ENCODE results near the gene TBX6. TPM values are rescaled to one million over a fixed set of nuclear protein-coding genes. Genes with fewer than 3 reads are reported as not detected.
A peak's percentile ranks its signal among the peaks of the same experiment; 100 is the strongest.

TBX6 gene
- total RNA-seq, 1 donor from 2014 or later: 0.75 TPM

- H3K27ac ChIP-seq: peak overlapping the region; percentile 88 to 92
- intact Hi-C loops (cut with DNase I): loop anchor here (5.0 to 10.0 kb wide), 3 partner anchors 42 to 280 kb away; partner anchors contain the start of genes CORO1A, MYL11 and TBC1D10B
- TF ChIP-seq CTCF (IDR thresholded peaks at IDR 0.05): no peak
- H3K9me3 ChIP-seq: peaks cover 6% of the 10 kb centered on the region in 2 donors
- no peaks in the 10 kb centered on the region for H3K27me3 ChIP-seq
- H3K4me1 ChIP-seq: peaks cover 22 to 27% of the 10 kb centered on the region in 2 donors
- peak overlapping the region; percentile 75 to 97 for H3K4me3 ChIP-seq
- peaks cover 9 to 11% of the 10 kb centered on the region in 2 donors for H3K36me3 ChIP-seq
- DNase-seq (ENCODE audit: low spot score in 2 of 2): no peak
Observed at GRCh38 chr16:30094541-30095165, 2.9 kb upstream of the TBX6 start.

GRCh38 chr16:30092373-30093010, 768 bp upstream of the TBX6 start:
- Histone ChIP-seq H3K4me3 (peak overlapping the region; percentile 53 to 72), H3K27me3 (no peaks in the 10 kb centered on the region), H3K9me3 (peaks cover 5 to 6% of the 10 kb centered on the region in 2 donors), H3K4me1 (peaks cover 22 to 27% of the 10 kb centered on the region in 2 donors), H3K36me3 (peaks cover 9 to 11% of the 10 kb centered on the region in 2 donors), H3K27ac (peak overlapping the region; percentile 74 to 84)
- intact Hi-C loops (cut with DNase I): loop anchor here (1.0 to 10.0 kb wide), 5 partner anchors 27 to 282 kb away; partner anchors contain the start of genes ALDOA, CORO1A, MYL11 and TBC1D10B
- peak; percentile 40 to 47 (median 43) for TF ChIP-seq CTCF (IDR thresholded peaks at IDR 0.05)
- DNase-seq (ENCODE audit: low spot score in 2 of 2): peak; percentile 76 to 90

- no peaks in the 10 kb centered on the region for H3K27me3 ChIP-seq
Observed at GRCh38 chr16:30090610-30091331, 953 bp downstream of the TBX6 start.

GRCh38 chr16:30088832-30089624, 2.7 kb downstream of the TBX6 start:
- Histone ChIP-seq H3K4me3 (no peak overlapping the region), H3K27ac (no peak overlapping the region), H3K9me3 (no peaks in the 10 kb centered on the region), H3K4me1 (peaks cover 16 to 19% of the 10 kb centered on the region in 2 donors), H3K27me3 (no peaks in the 10 kb centered on the region), H3K36me3 (peaks cover 14 to 20% of the 10 kb centered on the region in 2 donors)
- no peak for DNase-seq (ENCODE audit: low spot score in 2 of 2)
- TF ChIP-seq CTCF (IDR thresholded peaks at IDR 0.05): no peak
- intact Hi-C loops (cut with DNase I): no loop called here

More at GRCh38 chr16:30090610-30091331, 953 bp downstream of the TBX6 start:
- H3K36me3 ChIP-seq: peaks cover 9 to 11% of the 10 kb centered on the region in 2 donors
- H3K4me1 ChIP-seq: peaks cover 22 to 25% of the 10 kb centered on the region in 2 donors
- H3K27ac ChIP-seq: peak overlapping the region; percentile 51 to 74
- no peaks in the 10 kb centered on the region for H3K9me3 ChIP-seq
- no peak for TF ChIP-seq CTCF (IDR thresholded peaks at IDR 0.05)
- no peak for DNase-seq (ENCODE audit: low spot score in 2 of 2)
- intact Hi-C loops (cut with DNase I): loop anchor here (2.0 to 10.0 kb wide), 4 partner anchors 14 to 284 kb away; partner anchors contain the start of genes CORO1A, MYL11 and TBC1D10B
- peak overlapping the region; percentile 53 to 72 for H3K4me3 ChIP-seq
